AG10803 (cell line): ENCODE measurements around the gene FXYD6.
"Not testable (repeated sequence)": the region's sequence is repeated elsewhere in the genome, so short reads cannot be mapped to it uniquely, and the experiment has no call there.

Experiments used
- DNase-seq: peaks from one replicate; pipeline ENCODE4 v3.0.0; 2010; ENCODE audit warnings: low read depth
- H3K4me3 ChIP-seq: 2 replicates; pipeline ENCODE4 v1.5.1; 2011; ENCODE audit warnings: mild to moderate bottlenecking, low read length, control low read depth
- TF ChIP-seq, protein P1 (sequence below): conservative IDR thresholded peaks from 2 replicates; pipeline ENCODE4 v1.5.1; 2011; ENCODE audit warnings: mild to moderate bottlenecking, low read length, control low read depth, inconsistent platforms

Gene FXYD6

DNA sequence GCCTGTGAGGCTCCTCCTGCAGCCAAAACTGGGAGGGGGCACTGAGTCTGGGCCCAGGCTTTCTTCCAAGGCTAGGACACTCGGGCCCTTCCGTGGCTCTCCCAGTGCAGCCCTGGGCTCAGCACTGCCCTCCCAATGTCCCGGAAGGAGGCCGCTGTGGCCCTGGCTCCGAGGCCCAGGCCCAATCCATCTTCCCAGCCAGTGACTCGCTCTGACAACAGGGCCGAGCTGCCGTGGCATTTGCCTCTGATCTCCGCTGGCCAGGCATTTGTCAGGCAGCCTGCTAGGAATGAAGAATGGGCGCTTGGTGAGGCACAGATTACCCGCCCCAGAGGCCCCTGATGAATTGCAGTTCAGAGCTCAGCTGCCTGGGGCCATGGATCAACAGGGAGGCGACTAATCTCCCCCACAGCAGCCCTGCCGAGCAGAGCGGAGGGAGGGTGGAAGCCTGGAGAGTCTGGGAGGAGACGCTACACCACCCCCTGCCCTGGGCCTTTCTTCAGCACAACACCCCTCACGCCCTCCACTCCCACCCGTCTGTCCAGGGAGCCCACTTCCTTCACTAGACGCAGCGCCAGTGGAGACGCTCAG is 60.2 kb downstream of the FXYD6 start:
- TF ChIP-seq, protein P1, sequence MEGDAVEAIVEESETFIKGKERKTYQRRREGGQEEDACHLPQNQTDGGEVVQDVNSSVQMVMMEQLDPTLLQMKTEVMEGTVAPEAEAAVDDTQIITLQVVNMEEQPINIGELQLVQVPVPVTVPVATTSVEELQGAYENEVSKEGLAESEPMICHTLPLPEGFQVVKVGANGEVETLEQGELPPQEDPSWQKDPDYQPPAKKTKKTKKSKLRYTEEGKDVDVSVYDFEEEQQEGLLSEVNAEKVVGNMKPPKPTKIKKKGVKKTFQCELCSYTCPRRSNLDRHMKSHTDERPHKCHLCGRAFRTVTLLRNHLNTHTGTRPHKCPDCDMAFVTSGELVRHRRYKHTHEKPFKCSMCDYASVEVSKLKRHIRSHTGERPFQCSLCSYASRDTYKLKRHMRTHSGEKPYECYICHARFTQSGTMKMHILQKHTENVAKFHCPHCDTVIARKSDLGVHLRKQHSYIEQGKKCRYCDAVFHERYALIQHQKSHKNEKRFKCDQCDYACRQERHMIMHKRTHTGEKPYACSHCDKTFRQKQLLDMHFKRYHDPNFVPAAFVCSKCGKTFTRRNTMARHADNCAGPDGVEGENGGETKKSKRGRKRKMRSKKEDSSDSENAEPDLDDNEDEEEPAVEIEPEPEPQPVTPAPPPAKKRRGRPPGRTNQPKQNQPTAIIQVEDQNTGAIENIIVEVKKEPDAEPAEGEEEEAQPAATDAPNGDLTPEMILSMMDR: no peak
- DNase-seq: peak; percentile 56

DNA sequence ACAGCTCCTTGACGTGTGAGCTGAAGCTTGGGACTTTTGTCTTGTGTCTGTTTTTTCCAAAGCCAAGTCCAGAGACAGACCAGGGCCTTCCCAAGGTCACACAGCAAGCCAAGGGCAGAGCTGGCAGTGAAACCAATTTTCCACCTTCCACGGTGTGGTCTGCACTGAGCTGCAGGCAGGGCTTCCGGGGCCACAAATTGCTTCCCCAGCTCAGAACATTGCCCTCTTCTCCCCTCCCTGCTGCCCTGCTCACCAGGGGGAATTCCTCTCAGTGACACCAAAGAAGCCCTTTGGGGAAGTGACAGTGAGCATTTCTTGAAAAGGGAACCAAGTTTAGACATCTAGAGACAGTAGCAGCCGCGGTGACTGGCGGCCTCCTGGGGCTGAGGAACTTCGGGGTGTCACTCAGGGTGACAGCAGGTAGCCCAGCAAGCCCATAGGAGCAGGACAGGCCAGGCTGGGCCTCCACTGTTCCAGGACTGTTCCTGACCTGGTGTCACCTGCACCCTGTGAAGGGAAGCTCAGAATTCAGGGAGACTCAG is 61.1 kb downstream of the FXYD6 start:
- H3K4me3 ChIP-seq: no peak overlapping the region
- TF ChIP-seq, protein P1: no peak
- no peak for DNase-seq

More for the DNA sequence above, 60.2 kb downstream of the FXYD6 start:
- H3K4me3 ChIP-seq: no peak overlapping the region

DNA sequence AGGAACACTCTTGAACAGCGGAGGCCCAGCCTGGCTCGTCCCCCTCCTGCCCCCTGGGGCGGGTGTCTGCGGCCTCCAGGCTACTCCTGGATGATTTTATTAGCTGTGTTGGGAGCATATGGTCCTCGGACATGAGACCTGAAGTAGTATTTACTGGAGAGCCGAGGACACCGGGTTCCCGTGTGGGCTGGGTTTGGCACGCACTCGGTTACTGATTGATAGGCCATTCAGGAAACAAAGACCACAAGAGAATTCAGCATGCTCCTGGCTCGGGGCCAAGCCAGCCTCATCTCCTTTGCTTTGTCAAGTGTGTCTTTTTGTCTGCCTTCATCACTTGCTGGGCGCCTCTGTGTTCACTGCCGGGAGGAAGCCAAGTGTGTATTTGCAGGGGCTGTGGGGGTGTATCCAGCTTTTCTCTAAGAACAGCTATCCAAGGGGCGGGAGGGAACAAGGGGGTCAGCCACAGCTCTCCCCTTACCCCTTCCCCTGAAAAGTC is 61.6 kb downstream of the FXYD6 start:
- H3K4me3 ChIP-seq: no peak overlapping the region
- TF ChIP-seq, protein P1: no peak
- DNase-seq: no peak

DNA sequence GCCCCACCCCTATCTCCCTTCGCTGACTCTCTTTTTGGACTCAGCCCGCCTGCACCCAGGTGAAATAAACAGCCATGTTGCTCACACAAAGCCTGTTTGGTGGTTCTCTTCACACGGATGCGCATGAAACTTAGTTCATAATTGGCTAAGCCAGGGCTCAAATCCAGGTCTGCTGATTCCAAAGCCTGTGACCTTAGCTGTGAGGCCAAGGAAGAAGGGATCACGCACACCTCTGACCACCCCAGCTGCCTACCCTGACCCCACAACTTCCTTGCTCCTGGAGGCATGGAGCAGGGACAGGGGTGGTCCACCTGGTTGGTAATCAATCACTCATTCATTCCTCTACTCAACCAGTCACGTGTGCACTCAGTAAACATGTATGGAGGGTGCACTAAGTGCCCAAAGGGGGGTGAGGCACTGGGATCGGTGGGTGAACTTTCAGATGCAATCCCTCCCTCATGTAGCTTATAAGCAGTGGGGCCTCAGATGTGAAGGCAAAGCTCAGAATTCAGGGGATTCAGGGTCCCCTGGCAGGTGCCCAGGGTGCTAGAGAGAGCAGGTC is 62.2 kb downstream of the FXYD6 start:
- no peak for DNase-seq
- TF ChIP-seq, protein P1: no peak
- no peak overlapping the region for H3K4me3 ChIP-seq

DNA sequence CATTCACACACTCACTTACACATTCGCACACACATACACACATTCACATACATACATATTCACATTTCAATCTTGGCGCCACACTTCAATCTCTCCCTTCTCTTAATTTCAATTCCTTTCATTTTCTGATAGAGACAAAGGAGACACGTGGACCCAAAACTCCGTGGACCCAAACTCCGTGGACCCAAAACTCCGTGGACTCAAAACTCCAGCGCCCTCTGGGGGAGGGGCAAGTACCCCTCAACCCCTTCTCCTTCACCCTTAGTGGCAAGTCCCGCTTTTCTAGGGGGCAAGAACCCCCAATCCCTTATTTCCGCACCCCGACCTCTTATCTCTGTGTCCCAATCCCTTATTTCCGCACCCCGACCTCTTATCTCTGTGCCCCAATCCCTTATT is 66.4 kb downstream of the FXYD6 start:
- DNase-seq, H3K4me3 ChIP-seq: not testable (repeated sequence)

DNA sequence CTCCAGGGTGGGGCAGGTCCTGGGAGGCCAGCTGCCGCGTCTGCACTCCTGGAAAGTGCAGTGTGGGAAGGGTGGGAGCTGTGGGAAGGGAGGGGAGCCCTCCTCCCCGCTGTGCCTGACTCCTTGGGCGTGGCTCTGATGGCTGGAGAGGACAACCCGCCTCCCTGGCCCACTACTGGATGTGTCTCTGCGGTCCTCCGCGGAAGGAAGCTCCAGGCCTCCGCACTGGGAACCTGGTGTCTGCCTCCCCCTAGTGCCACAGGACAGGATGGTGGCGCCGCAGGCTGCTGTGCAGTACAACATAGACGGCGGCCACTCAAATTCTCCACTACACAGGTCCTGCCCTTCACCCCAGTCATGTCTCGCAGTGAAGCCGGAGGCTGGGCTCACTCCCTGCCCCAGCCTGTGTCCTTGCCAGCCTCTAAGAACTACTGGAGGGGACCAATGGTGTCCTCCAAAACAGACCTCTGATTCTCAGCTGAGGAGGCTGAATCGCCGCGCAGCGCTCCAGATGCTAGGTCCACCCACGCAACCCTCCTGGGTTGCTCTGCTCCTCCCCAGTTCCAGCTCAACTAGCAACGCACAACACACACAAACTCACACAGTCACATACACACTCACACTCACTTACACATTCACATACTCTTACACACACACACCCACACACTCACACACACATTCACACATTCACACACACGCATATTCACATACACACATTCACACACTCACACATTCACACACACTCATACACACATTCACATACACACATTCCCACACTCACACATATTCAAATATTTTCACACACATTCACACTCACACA is 67.0 kb downstream of the FXYD6 start:
- no peak overlapping the region for H3K4me3 ChIP-seq
- TF ChIP-seq, protein P1: peak; percentile 52
- DNase-seq: peak; percentile 40

DNA sequence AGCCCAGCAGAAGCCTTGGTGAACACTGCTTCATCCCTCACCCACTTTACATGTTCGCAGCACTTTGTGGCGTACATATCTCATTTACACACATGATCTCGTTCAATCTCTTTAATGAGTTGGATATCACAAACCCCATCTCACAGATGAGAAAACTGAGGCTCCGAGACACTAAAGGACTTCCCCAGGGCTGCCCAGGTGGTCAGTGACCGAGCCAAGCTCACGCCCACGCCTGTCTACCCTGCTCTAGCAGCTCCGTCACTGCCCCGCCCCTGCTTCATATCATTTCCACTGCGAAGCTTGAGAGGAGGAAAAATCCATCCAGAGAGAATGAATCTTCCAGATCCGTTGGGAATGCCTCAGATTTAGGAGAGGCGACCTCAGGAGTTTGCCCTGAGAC is 67.7 kb downstream of the FXYD6 start:
- TF ChIP-seq, protein P1: no peak
- no peak for DNase-seq
- no peak overlapping the region for H3K4me3 ChIP-seq
